Testis (tissue), 2 donors: ENCODE results near the gene CGB7.

ENCODE experiments used
- POLR2A ChIP-seq: fragments of 450-650 bp; IDR thresholded peaks from one replicate; pipeline ENCODE4 v1.6.1; 2017; ENCODE audit warnings: antibody characterized with exemption, mild to moderate bottlenecking, moderate library complexity
- TF ChIP-seq, protein P1 (sequence below), 3 experiments: fragments of 450-650 bp in 2 of 3; fragments of 200-600 bp in 1 of 3; sonication (generic) in 1 of 3; IDR thresholded peaks; one replicate each; pipeline ENCODE4 v1.5.1; 2016 to 2019; ENCODE audit warnings: antibody characterized with exemption in 3 of 3, mild to moderate bottlenecking in 2 of 3, moderate library complexity in 1 of 3

DNA sequence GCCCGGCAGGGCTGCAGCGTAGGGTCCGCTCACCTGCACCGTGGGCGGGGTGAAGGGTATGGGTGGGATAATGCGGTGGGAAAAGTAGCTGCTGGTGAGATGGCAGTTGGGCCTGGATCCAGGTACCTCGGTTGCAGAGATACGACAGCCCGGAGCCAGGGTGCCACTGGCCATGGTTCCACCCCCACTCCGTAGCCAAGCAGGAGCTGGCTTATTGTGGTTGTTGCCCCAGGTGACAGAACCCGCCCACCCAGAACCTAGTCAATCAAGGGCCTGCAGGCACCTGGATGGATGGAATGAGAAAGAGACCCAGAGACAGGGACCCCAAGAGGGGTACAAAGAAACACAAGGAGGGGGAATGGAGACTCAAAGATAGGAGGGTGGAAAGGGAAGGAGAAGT, 37.2 kb downstream of the CGB7 start:
- TF ChIP-seq, protein P1, sequence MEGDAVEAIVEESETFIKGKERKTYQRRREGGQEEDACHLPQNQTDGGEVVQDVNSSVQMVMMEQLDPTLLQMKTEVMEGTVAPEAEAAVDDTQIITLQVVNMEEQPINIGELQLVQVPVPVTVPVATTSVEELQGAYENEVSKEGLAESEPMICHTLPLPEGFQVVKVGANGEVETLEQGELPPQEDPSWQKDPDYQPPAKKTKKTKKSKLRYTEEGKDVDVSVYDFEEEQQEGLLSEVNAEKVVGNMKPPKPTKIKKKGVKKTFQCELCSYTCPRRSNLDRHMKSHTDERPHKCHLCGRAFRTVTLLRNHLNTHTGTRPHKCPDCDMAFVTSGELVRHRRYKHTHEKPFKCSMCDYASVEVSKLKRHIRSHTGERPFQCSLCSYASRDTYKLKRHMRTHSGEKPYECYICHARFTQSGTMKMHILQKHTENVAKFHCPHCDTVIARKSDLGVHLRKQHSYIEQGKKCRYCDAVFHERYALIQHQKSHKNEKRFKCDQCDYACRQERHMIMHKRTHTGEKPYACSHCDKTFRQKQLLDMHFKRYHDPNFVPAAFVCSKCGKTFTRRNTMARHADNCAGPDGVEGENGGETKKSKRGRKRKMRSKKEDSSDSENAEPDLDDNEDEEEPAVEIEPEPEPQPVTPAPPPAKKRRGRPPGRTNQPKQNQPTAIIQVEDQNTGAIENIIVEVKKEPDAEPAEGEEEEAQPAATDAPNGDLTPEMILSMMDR (IDR thresholded peaks at IDR 0.05): no peak
- TF ChIP-seq POLR2A: no peak
